Natural killer cell (primary cell): ENCODE measurements around the gene ATRX. TPM values are rescaled to one million over a fixed set of nuclear protein-coding genes. Genes with fewer than 3 reads are reported as not detected.
"Not testable (repeated sequence)": the region's sequence is repeated elsewhere in the genome, so short reads cannot be mapped to it uniquely, and the experiment has no call there.

Experiments
- ATAC-seq, 3 donors: fragments of 150-1000 bp in 2 of 3; fragments of 200-7000 bp in 1 of 3; cut with Tn5 transposase; 1 replicate in 1 of 3; 2 replicates in 2 of 3; pipeline ENCODE4 v1.10.0; 2021; ENCODE audit warnings: mild to moderate bottlenecking in 2 of 3, moderate library complexity in 2 of 3
- DNase-seq, 2 donors: peaks; one replicate each; pipeline versions ENCODE4 v3.0.0 to v3.0.0-alpha.2; 2013 to 2021; ENCODE audit warnings: mixed read lengths in 1 of 2
- H3K27ac ChIP-seq: one replicate; pipeline ENCODE4 v1.5.1; 2013; ENCODE audit warnings: mild to moderate bottlenecking, low read length
- H3K27me3 ChIP-seq: one replicate; pipeline ENCODE4 v1.6.1; 2013; ENCODE audit warnings: low read length; ENCODE audit not compliant: control insufficient read depth, insufficient read depth
- H3K36me3 ChIP-seq: one replicate; pipeline ENCODE4 v1.6.1; 2013; ENCODE audit warnings: low read length; ENCODE audit not compliant: control insufficient read depth, insufficient read depth
- H3K4me1 ChIP-seq: one replicate; pipeline ENCODE4 v1.6.1; 2013; ENCODE audit warnings: low read length; ENCODE audit not compliant: control insufficient read depth, insufficient read depth
- H3K4me3 ChIP-seq: one replicate; pipeline ENCODE4 v1.5.1; 2013; ENCODE audit warnings: low read length
- H3K9me3 ChIP-seq: one replicate; pipeline ENCODE4 v1.6.1; 2013; ENCODE audit warnings: low read length; ENCODE audit not compliant: control insufficient read depth, insufficient read depth
- H3K27ac Mint-ChIP-seq, 2 donors: one replicate each; pipeline ENCODE4 v1.8.0; 2022; ENCODE audit warnings: mild to moderate bottlenecking in 2 of 2, mixed read lengths in 2 of 2, moderate library complexity in 1 of 2
- H3K27me3 Mint-ChIP-seq, 2 donors: one replicate each; pipeline ENCODE4 v1.8.0; 2022; ENCODE audit warnings: low read depth in 2 of 2, mixed read lengths in 2 of 2
- H3K36me3 Mint-ChIP-seq: one replicate; pipeline ENCODE4 v1.8.0; 2022; ENCODE audit warnings: mixed read lengths
- H3K4me1 Mint-ChIP-seq, 2 donors: one replicate each; pipeline ENCODE4 v1.8.0; 2022; ENCODE audit warnings: mixed read lengths in 2 of 2
- H3K4me3 Mint-ChIP-seq: one replicate; pipeline ENCODE4 v1.8.0; 2022; ENCODE audit warnings: mild to moderate bottlenecking, moderate library complexity, mixed read lengths
- H3K9me3 Mint-ChIP-seq, 2 donors: one replicate each; pipeline ENCODE4 v1.8.0; 2022; ENCODE audit warnings: mixed read lengths in 2 of 2
- WGBS: methylation state at CpG from one replicate; pipeline ENCODE4 v1.1.7; 2013; ENCODE audit warnings: missing lambda C conversion rate; ENCODE audit not compliant: insufficient coverage; 5-methylcytosine and 5-hydroxymethylcytosine counted together
- intact Hi-C: fragments of 100-400 bp; cut with micrococcal nuclease; formaldehyde crosslinking; loops from one replicate; pipeline ENCODE4 v1.14.2; 2022
- total RNA-seq, 4 donors: library from RNA; stranded (reverse); fragments of 120-200 nt in 1 of 4; gene quantifications; one replicate each; pipeline versions ENCODE4 v1.2.3 to v1.2.4, GENCODE V29; 2013 to 2022
- TF ChIP-seq, protein P1 (sequence below): fragments of 200-600 bp; IDR thresholded peaks from one replicate; pipeline ENCODE4 v1.8.0; 2022; ENCODE audit warnings: antibody characterized with exemption

Gene ATRX
- total RNA-seq, 3 donors from 2014 or later (not counting 1 experiment from before 2014, with no cell fraction given), result 136 to 162 (median 159) TPM

DNA sequence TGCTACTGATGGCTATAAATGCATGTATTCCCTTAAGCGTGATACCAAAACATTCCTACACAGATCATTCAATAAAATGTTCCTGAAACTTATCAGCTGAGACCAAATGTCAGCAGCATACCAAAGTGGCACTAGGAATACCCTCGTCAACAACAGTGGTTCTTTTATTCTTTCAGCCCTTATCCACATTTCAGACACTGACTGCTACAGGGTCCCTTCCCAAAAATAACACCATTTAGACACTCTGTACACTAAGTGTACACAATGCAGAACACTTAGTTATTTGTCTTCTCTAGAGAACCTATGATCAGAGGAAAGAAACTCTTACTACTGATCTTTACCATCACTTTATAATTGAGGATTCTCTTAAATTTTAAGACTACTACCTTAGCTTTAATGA lies 94.1 kb downstream of the ATRX start:
- Mint-ChIP-seq H3K36me3 (no peaks in the 10 kb centered on the region), H3K4me1 (peaks cover 0 to 13% of the 10 kb centered on the region in 2 donors), H3K27ac (no peak overlapping the region), H3K9me3 (no peaks in the 10 kb centered on the region), H3K4me3 (no peak overlapping the region), H3K27me3 (no peaks in the 10 kb centered on the region)
- peaks cover 10% of the 10 kb centered on the region for H3K36me3 ChIP-seq
- no peaks in the 10 kb centered on the region for H3K9me3 ChIP-seq
- DNase-seq, result no peak
- H3K27me3 ChIP-seq, result no peaks in the 10 kb centered on the region
- TF ChIP-seq, protein P1, sequence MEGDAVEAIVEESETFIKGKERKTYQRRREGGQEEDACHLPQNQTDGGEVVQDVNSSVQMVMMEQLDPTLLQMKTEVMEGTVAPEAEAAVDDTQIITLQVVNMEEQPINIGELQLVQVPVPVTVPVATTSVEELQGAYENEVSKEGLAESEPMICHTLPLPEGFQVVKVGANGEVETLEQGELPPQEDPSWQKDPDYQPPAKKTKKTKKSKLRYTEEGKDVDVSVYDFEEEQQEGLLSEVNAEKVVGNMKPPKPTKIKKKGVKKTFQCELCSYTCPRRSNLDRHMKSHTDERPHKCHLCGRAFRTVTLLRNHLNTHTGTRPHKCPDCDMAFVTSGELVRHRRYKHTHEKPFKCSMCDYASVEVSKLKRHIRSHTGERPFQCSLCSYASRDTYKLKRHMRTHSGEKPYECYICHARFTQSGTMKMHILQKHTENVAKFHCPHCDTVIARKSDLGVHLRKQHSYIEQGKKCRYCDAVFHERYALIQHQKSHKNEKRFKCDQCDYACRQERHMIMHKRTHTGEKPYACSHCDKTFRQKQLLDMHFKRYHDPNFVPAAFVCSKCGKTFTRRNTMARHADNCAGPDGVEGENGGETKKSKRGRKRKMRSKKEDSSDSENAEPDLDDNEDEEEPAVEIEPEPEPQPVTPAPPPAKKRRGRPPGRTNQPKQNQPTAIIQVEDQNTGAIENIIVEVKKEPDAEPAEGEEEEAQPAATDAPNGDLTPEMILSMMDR, result no peak
- 95% methylated on average over 2 of the region's 2 CpGs for WGBS
- H3K27ac ChIP-seq, result no peak overlapping the region
- H3K4me1 ChIP-seq, result no peaks in the 10 kb centered on the region
- no peak overlapping the region for H3K4me3 ChIP-seq
- intact Hi-C loops, result no loop called here
- no peak for ATAC-seq

DNA sequence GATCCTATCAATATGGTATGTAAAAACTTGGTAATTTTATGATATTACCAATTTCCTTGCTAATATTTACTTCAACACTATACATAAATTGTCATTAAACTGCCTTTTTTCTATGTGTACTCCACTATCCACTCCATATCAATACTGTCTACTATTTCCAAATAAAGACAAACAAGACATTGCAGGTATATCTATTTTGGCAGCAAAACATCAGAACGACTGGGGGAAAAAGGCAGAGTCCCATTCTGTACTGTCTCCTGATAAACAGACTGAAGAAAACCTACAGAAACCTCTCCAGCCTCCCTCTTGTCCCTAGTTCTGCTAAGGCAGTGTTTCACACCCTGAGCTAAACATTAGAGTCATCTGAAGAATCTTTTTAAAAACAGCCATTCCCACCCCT lies 96.6 kb downstream of the ATRX start:
- Mint-ChIP-seq H3K4me1 (peaks cover 0 to 13% of the 10 kb centered on the region in 2 donors), H3K4me3 (no peak overlapping the region), H3K27me3 (no peaks in the 10 kb centered on the region), H3K9me3 (no peaks in the 10 kb centered on the region), H3K27ac (peak overlapping the region in 1 of 2 donors; percentile 31), H3K36me3 (no peaks in the 10 kb centered on the region)
- 71% methylated on average over 1 of the region's 1 CpG for WGBS
- no peak overlapping the region for H3K27ac ChIP-seq
- H3K9me3 ChIP-seq, result no peaks in the 10 kb centered on the region
- TF ChIP-seq, protein P1, result no peak
- no peaks in the 10 kb centered on the region for H3K4me1 ChIP-seq
- DNase-seq (no peak), ATAC-seq (no peak)
- H3K4me3 ChIP-seq, result no peak overlapping the region
- intact Hi-C loops, result no loop called here
- H3K36me3 ChIP-seq, result peaks cover 5% of the 10 kb centered on the region
- no peaks in the 10 kb centered on the region for H3K27me3 ChIP-seq

DNA sequence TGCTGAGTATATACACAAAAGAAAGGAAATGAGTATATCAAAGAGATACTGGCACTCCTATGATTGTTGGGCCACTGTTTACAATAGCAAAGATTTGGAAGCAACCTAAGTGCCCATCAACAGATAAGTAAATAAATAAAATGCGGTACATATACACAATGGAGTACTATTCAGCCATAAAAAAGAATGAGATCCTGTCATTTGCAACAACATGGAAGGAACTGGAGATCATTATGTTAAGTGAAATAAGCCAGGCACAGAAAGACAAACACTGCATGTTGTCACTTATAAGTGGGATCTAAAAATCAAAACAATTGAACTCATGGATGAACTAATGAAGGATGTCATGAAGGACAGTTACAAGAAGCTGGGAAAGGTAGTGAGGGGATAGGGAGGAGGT lies 100.3 kb downstream of the ATRX start:
- H3K36me3 ChIP-seq, result peaks cover 22% of the 10 kb centered on the region

DNA sequence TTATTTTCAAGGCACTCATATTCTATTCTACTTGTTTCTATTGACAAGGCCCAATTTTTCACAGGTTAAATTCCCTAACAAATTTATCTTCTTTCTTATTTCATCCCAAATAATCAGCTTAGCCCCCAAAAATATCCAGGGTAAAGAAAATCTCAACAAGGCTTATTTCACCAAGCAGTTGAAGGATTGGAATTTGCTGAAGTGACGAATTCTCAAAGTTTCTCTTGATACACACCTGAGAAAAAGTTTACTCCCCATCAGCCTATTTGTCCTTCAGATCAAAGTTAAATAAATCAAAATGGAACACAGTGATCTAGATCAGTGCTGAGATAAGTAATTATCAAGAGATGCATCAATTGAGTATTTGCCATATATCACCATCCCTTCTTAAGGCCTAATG lies 106.9 kb downstream of the ATRX start:
- Mint-ChIP-seq H3K27me3 (no peaks in the 10 kb centered on the region), H3K9me3 (no peaks in the 10 kb centered on the region), H3K4me1 (no peaks in the 10 kb centered on the region), H3K36me3 (peaks cover 14% of the 10 kb centered on the region), H3K27ac (peak overlapping the region in 1 of 2 donors; percentile 29), H3K4me3 (no peak overlapping the region)
- TF ChIP-seq, protein P1, result no peak
- no peaks in the 10 kb centered on the region for H3K27me3 ChIP-seq
- no peak for ATAC-seq
- no peak for DNase-seq
- intact Hi-C loops, result no loop called here
- WGBS, result no CpG with 5 or more reads among the region's 1 CpG
- peaks cover 15% of the 10 kb centered on the region for H3K36me3 ChIP-seq
- H3K4me1 ChIP-seq, result no peaks in the 10 kb centered on the region
- no peaks in the 10 kb centered on the region for H3K9me3 ChIP-seq
- H3K27ac ChIP-seq, result no peak overlapping the region
- no peak overlapping the region for H3K4me3 ChIP-seq

More for the DNA sequence above, 100.3 kb downstream of the ATRX start:
- ATAC-seq, H3K4me3 Mint-ChIP-seq, H3K27ac ChIP-seq, H3K4me1 ChIP-seq, H3K4me1 Mint-ChIP-seq, H3K9me3 ChIP-seq, H3K27me3 Mint-ChIP-seq, H3K27me3 ChIP-seq, H3K9me3 Mint-ChIP-seq, DNase-seq, intact Hi-C loops, H3K27ac Mint-ChIP-seq, H3K4me3 ChIP-seq: not testable (repeated sequence)
- no CpG with 5 or more reads among the region's 1 CpG for WGBS
- peaks cover 14% of the 10 kb centered on the region for H3K36me3 Mint-ChIP-seq
